Measurements from ENCODE around the gene ATXN7L3. TPM values are rescaled to one million over a fixed set of nuclear protein-coding genes. Genes with fewer than 3 reads are reported as not detected.

Gene ATXN7L3
- total and polyA plus RNA-seq, 9 of the 15 experiments (the other 6 are each of a cell fraction or from before 2014, with no cell fraction given), result 0.62 to 66.1 (median 33.2) TPM

GRCh38 chr17:44199553-44200477, at the start of gene ATXN7L3 (continued):
- TF ChIP-seq MBD2 (IDR thresholded peaks at IDR 0.05; ENCODE audit: borderline replicate concordance, low read depth), result peak; percentile 90
- TF ChIP-seq ZNF239 (CRISPR knock-in tag; IDR thresholded peaks at IDR 0.05), result no peak
- TF ChIP-seq HLTF (IDR thresholded peaks at IDR 0.05), result no peak
- TF ChIP-seq, protein P1, sequence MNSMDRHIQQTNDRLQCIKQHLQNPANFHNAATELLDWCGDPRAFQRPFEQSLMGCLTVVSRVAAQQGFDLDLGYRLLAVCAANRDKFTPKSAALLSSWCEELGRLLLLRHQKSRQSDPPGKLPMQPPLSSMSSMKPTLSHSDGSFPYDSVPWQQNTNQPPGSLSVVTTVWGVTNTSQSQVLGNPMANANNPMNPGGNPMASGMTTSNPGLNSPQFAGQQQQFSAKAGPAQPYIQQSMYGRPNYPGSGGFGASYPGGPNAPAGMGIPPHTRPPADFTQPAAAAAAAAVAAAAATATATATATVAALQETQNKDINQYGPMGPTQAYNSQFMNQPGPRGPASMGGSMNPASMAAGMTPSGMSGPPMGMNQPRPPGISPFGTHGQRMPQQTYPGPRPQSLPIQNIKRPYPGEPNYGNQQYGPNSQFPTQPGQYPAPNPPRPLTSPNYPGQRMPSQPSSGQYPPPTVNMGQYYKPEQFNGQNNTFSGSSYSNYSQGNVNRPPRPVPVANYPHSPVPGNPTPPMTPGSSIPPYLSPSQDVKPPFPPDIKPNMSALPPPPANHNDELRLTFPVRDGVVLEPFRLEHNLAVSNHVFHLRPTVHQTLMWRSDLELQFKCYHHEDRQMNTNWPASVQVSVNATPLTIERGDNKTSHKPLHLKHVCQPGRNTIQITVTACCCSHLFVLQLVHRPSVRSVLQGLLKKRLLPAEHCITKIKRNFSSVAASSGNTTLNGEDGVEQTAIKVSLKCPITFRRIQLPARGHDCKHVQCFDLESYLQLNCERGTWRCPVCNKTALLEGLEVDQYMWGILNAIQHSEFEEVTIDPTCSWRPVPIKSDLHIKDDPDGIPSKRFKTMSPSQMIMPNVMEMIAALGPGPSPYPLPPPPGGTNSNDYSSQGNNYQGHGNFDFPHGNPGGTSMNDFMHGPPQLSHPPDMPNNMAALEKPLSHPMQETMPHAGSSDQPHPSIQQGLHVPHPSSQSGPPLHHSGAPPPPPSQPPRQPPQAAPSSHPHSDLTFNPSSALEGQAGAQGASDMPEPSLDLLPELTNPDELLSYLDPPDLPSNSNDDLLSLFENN (IDR thresholded peaks at IDR 0.05; ENCODE audit: low read depth in 2 of 2, low read length in 2 of 2), result 0 out of 4 replicates have a peak, but pooled peaks of 1 of the 2 experiments have one; percentile 38
- TF ChIP-seq TEAD2 (tag; IDR thresholded peaks at IDR 0.05), result no peak
- TF ChIP-seq DMBX1 (CRISPR knock-in tag; IDR thresholded peaks at IDR 0.05; ENCODE audit: borderline replicate concordance), result no peak
- TF ChIP-seq FOXJ3 (CRISPR knock-in tag; IDR thresholded peaks at IDR 0.05), result no peak
- TF ChIP-seq E2F5 (CRISPR knock-in tag; IDR thresholded peaks at IDR 0.05), result no peak
- TF ChIP-seq BDP1 (IDR thresholded peaks at IDR 0.05; ENCODE audit: insufficient read depth, insufficient read length), result no peak
- TF ChIP-seq ZNF263 (CRISPR knock-in tag; IDR thresholded peaks at IDR 0.05; ENCODE audit: borderline replicate concordance), result peak; percentile 95
- TF ChIP-seq ZNF436 (CRISPR knock-in tag; IDR thresholded peaks at IDR 0.05), result no peak
- no peak for TF ChIP-seq MCM3 (IDR thresholded peaks at IDR 0.05)
- TF ChIP-seq, protein P2, sequence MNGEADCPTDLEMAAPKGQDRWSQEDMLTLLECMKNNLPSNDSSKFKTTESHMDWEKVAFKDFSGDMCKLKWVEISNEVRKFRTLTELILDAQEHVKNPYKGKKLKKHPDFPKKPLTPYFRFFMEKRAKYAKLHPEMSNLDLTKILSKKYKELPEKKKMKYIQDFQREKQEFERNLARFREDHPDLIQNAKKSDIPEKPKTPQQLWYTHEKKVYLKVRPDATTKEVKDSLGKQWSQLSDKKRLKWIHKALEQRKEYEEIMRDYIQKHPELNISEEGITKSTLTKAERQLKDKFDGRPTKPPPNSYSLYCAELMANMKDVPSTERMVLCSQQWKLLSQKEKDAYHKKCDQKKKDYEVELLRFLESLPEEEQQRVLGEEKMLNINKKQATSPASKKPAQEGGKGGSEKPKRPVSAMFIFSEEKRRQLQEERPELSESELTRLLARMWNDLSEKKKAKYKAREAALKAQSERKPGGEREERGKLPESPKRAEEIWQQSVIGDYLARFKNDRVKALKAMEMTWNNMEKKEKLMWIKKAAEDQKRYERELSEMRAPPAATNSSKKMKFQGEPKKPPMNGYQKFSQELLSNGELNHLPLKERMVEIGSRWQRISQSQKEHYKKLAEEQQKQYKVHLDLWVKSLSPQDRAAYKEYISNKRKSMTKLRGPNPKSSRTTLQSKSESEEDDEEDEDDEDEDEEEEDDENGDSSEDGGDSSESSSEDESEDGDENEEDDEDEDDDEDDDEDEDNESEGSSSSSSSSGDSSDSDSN (IDR thresholded peaks at IDR 0.05; ENCODE audit: borderline replicate concordance in 1 of 2, low read depth in 2 of 2, low read length in 2 of 2), result 0 out of 4 replicates have a peak, but pooled peaks of 1 of the 2 experiments have one; percentile 17
- no peak for TF ChIP-seq L3MBTL2 (IDR thresholded peaks at IDR 0.05)

All from K562 (cell line).